Erythroblast (primary cell): ENCODE measurements around the gene SH3YL1.
A peak's percentile ranks its signal among the peaks of the same experiment; 100 is the strongest.

ENCODE experiments used
- DNase-seq, 2 experiments: peaks; one replicate each; lab custom pipeline; 2025; lab: John Stamatoyannopoulos, UW
- GATA1 ChIP-seq: IDR thresholded peaks from 2 replicates; pipeline ENCODE4 v1.6.1; 2011; ENCODE audit warnings: low read depth, mild to moderate bottlenecking, control low read depth, low read length, moderate library complexity
- POLR2A ChIP-seq: IDR thresholded peaks from 2 replicates; pipeline ENCODE4 v1.6.1; 2011; ENCODE audit warnings: mild to moderate bottlenecking, low read length

SH3YL1 gene

GRCh38 chr2:258933-259332, 4.9 kb downstream of the SH3YL1 start:
- TF ChIP-seq POLR2A (no peak), GATA1 (no peak)
- DNase-seq, result no peak

DNA sequence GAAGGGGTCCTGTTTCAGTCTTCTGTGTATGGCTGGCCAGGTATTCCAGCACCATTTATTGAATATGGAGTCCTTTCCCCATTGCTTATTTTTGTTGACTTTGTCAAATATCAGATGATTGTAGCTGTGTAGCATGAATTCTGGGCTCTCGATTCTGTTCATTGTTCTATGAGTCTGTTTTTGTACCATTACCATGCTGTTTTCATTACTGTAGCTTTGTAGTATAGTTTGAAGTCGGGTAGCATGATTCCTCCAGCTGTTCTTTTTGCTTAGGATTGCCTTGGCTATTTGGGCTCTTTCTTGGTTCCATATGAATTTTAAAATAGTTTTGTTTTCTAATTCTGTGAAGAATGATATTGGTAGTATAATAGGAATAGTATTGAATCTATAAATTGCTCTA, 6.0 kb downstream of the SH3YL1 start:
- no peak for DNase-seq
- TF ChIP-seq POLR2A (no peak), GATA1 (no peak)

DNA sequence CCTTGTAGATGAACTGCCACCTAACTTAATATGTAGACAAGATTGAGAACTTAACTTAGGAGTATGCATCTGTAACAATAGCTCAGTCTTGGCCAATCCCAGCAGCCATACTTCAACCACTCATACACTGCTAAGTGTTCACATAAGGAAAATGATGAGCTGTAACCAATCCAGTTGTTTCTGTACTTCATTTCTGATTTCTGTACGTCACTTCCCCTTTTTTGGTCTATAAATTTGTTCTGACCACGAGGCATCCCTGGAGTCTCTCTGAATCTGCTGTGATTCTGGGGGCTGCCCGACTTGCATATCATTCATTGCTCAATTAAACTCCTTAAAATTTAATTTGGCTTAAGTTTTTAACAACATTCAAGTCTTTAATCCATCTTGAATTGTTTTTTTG, 6.4 kb downstream of the SH3YL1 start:
- no peak for DNase-seq
- TF ChIP-seq POLR2A (no peak), GATA1 (no peak)

DNA sequence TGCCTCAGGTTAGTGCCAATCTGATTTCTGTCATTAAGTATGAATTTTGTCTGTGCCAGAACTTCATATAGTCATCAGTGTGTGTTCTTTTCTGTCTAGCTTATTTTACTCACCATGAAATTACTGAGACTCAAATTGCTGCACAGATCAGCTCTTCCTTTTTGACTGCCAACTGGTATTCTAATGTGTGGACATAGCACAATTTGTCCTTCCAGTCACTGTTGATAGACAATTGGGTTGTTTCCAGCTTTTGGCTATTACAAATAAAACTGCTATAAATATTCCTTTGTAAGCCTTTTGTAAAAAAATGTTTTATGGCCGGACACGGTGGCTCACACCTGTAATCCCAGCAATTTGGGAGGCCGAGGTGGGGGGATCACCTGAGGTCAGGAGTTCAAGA, 7.7 kb downstream of the SH3YL1 start:
- TF ChIP-seq POLR2A (no peak), GATA1 (no peak)
- no peak for DNase-seq

DNA sequence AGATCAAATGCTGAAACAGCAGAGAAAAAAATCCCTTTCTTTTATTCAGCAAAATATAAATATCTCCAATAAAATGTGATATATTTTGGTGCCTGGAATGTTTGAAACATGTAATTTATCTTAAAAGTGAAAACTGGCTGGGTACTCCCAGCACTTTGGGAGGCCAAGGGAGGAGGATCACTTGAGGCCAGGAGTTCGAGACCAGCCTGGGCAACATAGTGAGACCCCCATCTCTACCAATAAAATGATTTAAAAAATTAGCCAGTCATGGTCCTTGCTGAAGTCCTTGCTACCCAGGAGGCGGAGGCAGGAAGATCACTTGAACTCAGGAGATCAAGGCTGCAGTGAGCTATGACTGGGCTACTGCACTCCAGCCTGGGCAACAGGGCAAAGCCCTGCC, 8.6 kb downstream of the SH3YL1 start:
- no peak for DNase-seq
- TF ChIP-seq POLR2A (no peak), GATA1 (no peak)

DNA sequence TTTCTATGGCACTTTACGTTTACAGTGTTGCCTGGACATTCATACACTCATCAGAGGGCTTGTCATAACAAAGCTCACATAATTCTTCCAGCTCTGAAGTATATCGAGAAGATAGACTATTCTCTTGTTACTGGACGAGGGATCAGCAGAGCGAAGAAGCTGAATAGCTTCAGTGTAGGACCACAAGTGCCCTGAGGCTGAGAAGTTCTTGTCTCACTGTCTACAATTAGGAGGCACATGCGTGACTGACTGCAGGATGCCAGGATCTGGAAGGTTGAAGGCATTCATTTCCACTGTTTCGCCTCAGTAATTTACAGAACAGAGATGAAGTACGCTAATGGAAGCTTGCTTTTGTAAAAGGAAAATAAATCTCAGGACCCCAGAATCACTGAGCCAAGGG, 9.6 kb downstream of the SH3YL1 start:
- TF ChIP-seq POLR2A (no peak), GATA1 (no peak)
- DNase-seq, result no peak

GRCh38 chr2:253202-253638, 10.6 kb downstream of the SH3YL1 start:
- TF ChIP-seq GATA1, result no peak
- TF ChIP-seq POLR2A, result no peak
- DNase-seq, result no peak

DNA sequence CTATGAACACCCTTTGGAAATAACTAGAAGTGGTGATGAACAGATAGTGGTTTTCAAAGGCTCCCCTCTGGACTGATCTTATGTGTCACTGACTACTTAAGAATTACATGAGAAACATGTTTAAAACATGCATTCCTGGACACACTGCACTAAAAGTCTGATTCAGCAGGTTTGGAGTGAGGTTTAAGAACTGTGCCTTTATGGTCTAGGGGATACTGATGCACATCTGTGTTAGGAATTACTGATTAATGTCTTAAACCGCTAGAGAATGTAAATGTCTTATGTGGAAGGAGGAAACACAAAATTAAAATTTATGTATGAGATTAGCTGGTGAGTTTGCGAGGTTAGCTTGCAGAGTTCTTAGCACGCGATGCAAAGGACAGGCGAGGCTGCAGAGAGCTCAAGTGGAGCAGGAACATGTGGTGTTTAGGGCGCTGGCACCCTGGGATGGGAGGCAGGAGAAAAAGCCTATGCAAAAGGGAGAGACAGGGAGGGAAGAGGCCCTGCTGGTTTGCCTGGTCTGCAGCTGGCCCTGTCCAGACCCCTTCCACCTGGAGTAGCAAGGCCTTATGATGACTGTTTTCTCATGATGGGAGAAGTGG, 11.7 kb downstream of the SH3YL1 start:
- TF ChIP-seq POLR2A, result no peak
- TF ChIP-seq GATA1, result no peak
- DNase-seq, result no peak

DNA sequence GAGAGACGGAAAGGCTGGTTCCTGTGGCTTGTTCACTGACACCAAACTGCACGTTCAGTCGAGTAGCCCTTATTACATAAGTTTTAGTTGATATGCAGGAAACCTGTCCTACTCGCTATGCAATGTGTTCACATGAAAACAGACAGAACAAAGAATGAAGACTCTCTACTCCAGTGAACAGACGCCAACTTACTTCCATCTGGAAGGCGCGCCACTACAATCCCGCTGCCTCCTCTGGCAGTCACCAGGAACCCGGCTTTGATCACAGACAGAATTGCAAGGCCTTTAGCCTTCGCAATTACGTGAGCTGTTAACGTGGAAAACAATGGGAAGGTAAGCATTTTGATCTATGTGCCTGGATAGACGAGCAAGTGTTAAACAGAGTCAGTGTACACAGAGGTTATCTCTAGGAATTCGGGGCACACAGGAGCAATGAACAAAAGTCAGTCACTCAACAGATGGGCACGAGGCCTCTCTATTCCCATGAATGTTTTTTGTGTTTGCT, 14.2 kb downstream of the SH3YL1 start:
- TF ChIP-seq POLR2A (no peak), GATA1 (no peak)
- no peak for DNase-seq

DNA sequence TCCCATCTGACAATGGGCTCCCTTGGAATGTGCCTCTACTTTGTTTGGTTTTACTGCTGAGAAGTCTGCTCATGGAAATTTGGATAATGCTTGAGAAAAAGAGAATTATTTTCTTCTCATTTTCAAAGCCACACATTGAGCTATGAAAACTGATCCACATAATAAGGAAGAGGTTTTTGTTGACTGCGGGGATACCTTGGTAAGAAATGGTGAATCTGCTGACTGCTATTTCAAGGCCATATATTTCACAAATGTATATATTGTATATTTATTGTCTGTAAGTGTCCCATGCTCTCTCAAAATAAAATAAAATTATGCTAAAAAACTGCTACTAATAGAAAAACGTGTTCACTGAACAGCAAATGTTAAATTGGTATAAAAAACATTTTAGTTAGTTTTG, 15.1 kb downstream of the SH3YL1 start:
- TF ChIP-seq POLR2A (no peak), GATA1 (no peak)
- no peak for DNase-seq

DNA sequence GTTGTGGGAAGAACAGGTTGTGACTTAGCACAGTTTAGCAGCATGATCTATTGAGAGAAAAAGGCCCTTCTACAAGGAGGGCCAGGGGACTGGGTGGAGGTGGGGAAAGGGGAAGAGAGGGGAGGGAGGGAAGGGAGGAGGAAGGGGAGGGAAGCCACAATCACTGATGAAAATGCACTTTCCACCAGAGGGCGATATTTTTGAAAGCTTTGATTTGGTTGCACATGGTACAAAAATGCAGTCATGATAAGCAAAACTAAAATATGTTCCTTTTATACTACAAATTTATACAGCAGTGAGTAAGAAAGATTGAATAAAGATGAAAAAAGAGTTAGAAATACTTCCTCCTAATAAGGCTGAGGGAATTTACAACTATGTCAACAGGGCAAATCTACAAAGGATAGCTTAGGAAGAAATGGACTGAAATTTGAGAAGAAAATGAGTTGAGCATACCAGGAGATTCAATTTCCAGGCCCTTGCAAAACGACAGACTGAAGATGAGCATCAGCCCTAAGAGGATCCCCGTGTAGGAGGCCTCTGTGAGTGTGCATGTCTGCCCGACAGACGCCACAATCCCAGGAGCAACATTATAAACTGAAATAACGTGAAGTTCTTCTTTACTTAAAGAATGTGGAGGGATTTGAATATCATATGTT, 17.2 kb downstream of the SH3YL1 start:
- no peak for TF ChIP-seq POLR2A
- DNase-seq, result peak; percentile 55 to 63

GRCh38 chr2:244547-244946, 19.3 kb downstream of the SH3YL1 start:
- DNase-seq, result no peak
- TF ChIP-seq POLR2A (no peak), GATA1 (no peak)

DNA sequence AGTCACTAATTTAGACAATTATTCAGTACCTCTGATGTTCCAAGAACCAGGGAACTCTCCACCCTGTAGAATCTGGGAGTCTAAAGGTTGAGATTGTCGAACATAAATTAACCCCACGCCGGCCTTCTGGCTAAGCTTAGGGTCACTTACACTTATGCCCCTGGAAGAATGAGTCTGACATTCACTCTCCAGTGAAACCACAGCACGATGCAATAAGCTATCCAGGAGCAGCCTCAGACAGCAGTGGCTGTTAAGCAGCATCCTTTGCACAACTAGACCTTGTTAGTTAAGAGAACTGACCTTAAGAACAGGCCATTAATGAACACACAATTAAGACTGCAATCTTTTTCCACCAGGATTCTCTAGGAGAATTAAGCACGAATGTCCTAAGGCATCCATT, 25.0 kb downstream of the SH3YL1 start:
- DNase-seq, result no peak
- no peak for TF ChIP-seq GATA1
- no peak for TF ChIP-seq POLR2A

- no peak for DNase-seq
- TF ChIP-seq GATA1 (no peak), POLR2A (no peak)
These were observed 25.4 kb downstream of the SH3YL1 start for GRCh38 chr2:238431-238830.

GRCh38 chr2:237878-238277, 26.0 kb downstream of the SH3YL1 start:
- DNase-seq, result no peak

More at GRCh38 chr2:237878-238277, 26.0 kb downstream of the SH3YL1 start:
- TF ChIP-seq POLR2A (no peak), GATA1 (no peak)
